Hematopoietic multipotent progenitor cell treated with erythropoietin and hydrocortisone succinate and interleukin-3 and kit ligand, for 4 days (in vitro differentiated cells): ENCODE measurements around the gene FERD3L.

ENCODE experiments used
- DNase-seq: peaks from one replicate; pipeline ENCODE4 v3.0.0-alpha.2; 2015

FERD3L gene

GRCh38 chr7:19097165-19098055, 47.8 kb downstream of the FERD3L start:
- no peak for DNase-seq

- no peak for DNase-seq
Observed at GRCh38 chr7:19095353-19095860, 49.8 kb downstream of the FERD3L start.
